Measurements from ENCODE around the gene RMDN2.
A peak's percentile ranks its signal among the peaks of the same experiment; 100 is the strongest.
"Not testable (repeated sequence)": the region's sequence is repeated elsewhere in the genome, so short reads cannot be mapped to it uniquely, and the experiment has no call there.

The RMDN2 gene

DNA sequence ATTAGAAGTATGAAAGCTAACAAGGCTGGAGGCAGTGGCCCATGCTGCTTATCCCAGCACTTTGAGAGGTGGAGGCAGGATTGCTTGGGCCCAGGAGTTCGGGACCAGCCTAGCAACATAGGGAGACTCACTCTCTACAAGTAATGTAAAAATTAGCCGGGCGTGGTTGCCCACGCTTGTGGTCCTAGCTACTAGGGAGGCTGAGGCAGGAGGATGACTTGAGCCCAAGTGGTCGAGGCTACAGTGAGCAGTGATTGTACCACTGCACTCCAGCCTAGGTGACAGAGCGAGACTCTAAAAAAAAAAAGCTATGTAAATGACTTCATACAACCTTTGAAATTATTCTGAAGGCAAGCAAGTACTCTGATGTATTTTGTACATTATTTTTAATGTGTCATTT lies 1.5 kb downstream of the RMDN2 start:
- DNase-seq (ENCODE audit: low read depth): no peak
- H3K4me3 ChIP-seq (ENCODE audit: low read depth, low read length): peak overlapping the region; percentile 74; the same call in 1 of the 2 replicates
- TF ChIP-seq, protein P1, sequence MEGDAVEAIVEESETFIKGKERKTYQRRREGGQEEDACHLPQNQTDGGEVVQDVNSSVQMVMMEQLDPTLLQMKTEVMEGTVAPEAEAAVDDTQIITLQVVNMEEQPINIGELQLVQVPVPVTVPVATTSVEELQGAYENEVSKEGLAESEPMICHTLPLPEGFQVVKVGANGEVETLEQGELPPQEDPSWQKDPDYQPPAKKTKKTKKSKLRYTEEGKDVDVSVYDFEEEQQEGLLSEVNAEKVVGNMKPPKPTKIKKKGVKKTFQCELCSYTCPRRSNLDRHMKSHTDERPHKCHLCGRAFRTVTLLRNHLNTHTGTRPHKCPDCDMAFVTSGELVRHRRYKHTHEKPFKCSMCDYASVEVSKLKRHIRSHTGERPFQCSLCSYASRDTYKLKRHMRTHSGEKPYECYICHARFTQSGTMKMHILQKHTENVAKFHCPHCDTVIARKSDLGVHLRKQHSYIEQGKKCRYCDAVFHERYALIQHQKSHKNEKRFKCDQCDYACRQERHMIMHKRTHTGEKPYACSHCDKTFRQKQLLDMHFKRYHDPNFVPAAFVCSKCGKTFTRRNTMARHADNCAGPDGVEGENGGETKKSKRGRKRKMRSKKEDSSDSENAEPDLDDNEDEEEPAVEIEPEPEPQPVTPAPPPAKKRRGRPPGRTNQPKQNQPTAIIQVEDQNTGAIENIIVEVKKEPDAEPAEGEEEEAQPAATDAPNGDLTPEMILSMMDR (IDR thresholded peaks at IDR 0.05; ENCODE audit: control insufficient read depth, extremely low read depth, insufficient read depth): no peak

DNA sequence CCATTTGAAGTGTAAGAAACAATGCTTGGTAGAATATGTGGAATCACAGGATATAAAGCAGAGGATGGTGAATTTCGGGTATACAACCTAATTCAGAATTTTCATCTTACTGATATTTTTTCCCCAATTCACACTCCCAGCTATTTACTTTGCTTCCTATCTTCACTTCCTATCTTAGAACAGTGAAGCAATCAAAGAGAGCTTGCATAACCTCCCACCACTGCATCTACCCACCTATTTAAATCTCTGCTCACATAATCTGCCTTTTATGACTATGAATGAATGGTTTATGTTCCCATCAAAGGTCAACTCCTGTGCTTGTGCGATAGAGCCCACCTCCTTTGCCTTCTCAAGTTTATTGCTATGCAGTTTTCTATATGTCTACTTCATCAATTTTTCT lies 3.3 kb downstream of the RMDN2 start:
- no peak overlapping the region for H3K4me3 ChIP-seq (ENCODE audit: low read depth, low read length)
- TF ChIP-seq, protein P1 (IDR thresholded peaks at IDR 0.05; ENCODE audit: control insufficient read depth, extremely low read depth, insufficient read depth): no peak
- DNase-seq (ENCODE audit: low read depth): no peak

DNA sequence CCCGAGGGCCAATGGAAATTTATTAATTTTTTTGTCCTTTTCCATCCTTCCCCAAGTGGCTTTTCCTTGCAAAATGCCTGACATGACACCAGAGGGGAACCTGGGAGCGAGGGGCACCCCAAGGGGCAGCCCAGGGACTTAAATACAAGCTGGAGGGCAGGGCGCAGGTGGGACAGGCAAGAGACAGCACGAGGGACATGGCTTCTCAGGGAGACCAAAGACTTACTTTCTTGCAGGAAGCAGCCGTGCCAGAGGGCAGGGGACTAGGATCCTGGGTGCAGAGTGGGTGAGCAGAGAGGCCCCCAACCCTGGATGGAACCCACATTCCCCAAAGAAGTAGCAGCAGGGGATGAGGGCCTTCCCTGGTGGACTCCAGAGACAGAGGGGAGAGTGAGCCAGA lies 5.3 kb downstream of the RMDN2 start:
- not testable (repeated sequence) for DNase-seq (ENCODE audit: low read depth); H3K4me3 ChIP-seq (ENCODE audit: low read depth, low read length)

DNA sequence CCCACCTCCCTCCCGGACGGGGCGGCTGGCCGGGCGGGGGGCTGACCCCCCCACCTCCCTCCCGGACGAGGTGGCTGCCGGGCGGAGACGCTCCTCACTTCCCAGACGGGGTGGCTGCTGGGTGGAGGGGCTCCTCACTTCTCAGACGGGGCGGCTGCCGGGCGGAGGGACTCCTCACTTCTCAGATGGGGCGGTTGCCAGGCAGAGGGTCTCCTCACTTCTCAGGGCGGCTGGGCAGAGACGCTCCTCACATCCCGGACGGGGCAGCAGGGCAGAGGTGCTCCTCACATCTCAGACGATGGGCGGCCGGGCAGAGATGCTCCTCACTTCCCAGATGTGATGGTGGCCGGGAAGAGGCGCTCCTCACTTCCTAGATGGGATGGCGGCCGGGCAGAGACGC lies 7.8 kb downstream of the RMDN2 start:
- DNase-seq (ENCODE audit: low read depth); H3K4me3 ChIP-seq (ENCODE audit: low read depth, low read length): not testable (repeated sequence)

DNA sequence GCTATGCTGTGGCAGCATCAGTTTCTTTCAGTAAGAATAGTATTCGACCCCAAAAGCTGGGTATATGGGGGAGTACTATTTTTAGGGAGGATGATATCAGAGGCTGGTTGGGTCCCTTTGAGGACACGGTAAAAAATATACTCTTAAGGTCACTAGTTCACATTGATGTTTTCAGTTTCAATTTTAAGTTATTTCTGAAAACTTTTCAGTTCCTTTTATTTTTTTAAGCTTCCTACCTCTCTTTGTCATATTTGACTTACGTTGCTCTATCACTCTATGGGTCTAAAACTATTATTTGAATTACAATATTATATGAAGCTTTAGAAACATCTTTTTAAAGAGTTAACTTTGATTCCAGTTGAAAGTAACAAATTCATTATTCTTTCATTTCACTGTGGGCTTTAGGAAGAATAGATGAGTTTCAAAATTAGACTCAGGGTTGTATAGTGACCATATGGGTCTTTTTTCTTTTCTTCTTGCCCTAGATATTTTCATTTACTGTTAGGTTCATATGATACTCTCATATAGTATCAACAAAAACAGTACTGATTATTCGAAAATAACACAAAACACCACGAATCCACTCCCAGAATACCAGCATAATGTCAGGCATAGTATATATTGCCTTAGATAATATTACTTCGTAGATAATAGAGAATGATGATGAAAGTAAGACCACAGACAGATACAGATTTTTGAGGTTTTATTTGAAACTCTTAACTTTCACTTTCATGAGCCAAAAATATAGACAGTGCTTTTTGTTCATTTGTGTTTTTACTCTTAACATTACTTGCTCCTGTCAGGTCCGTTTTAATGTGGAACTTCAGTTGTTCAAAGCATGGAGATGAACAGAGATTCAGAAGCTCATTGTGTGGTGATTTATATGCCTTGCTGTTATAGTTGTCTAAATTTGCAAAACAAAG lies 9.8 kb downstream of the RMDN2 start:
- TF ChIP-seq, protein P1 (IDR thresholded peaks at IDR 0.05; ENCODE audit: control insufficient read depth, extremely low read depth, insufficient read depth): no peak
- H3K4me3 ChIP-seq (ENCODE audit: low read depth, low read length): no peak overlapping the region
- no peak for DNase-seq (ENCODE audit: low read depth)

GRCh38 chr2:37937568-37937967 lies 12.5 kb downstream of the RMDN2 start:
- not testable (repeated sequence) for DNase-seq (ENCODE audit: low read depth); H3K4me3 ChIP-seq (ENCODE audit: low read depth, low read length)

GRCh38 chr2:37941267-37941666 lies 16.2 kb downstream of the RMDN2 start:
- not testable (repeated sequence) for H3K4me3 ChIP-seq (ENCODE audit: low read depth, low read length); DNase-seq (ENCODE audit: low read depth)

DNA sequence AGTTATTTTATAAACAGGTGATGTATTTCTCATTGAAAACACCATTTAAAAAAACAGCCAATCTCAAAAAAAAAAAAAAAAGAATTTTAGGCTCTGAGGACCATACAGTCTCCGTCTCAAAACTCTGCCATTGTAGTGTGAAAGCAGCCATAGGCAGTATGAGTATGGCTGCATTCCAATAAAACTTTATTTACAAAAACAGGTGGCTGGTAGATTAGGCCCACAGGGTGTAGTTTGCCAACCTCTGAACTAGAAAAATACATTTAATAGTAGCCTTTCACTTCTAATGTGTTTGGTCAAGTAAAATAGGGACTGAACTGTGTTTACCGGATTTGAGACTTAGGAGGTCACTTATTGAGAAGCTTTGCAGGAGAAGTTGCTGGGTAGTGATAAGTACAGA lies 19.2 kb downstream of the RMDN2 start:
- DNase-seq (ENCODE audit: low read depth): no peak
- TF ChIP-seq, protein P1 (IDR thresholded peaks at IDR 0.05; ENCODE audit: control insufficient read depth, extremely low read depth, insufficient read depth): no peak

DNA sequence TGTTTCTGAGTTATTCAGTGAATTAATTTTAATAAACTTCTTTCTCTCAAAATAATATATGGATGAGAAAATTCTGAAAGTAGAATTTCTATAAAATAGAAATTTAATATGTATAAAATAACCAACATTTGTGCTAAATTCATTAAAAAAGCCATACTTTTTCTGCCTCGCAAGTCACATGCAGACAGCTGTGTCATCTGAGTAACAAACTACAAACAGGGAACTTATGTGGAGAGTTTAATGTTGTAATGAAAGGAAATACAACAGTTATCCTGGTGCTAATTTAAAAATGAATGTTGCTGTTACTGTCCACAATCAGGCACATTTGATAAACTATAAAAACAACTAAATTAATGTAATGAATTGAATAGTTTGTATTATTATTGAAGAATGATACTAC lies 22.2 kb downstream of the RMDN2 start:
- H3K4me3 ChIP-seq (ENCODE audit: low read depth, low read length): no peak overlapping the region
- no peak for DNase-seq (ENCODE audit: low read depth)
- TF ChIP-seq, protein P1 (IDR thresholded peaks at IDR 0.05; ENCODE audit: control insufficient read depth, extremely low read depth, insufficient read depth): no peak

More for the DNA sequence above, 19.2 kb downstream of the RMDN2 start:
- no peak overlapping the region for H3K4me3 ChIP-seq (ENCODE audit: low read depth, low read length)

- DNase-seq (ENCODE audit: low read depth); H3K4me3 ChIP-seq (ENCODE audit: low read depth, low read length): not testable (repeated sequence)
Measured at GRCh38 chr2:37962018-37962739, 37.1 kb downstream of the RMDN2 start.

- DNase-seq (ENCODE audit: low read depth); H3K4me3 ChIP-seq (ENCODE audit: low read depth, low read length): not testable (repeated sequence)
Measured at GRCh38 chr2:37962740-37963121, 37.6 kb downstream of the RMDN2 start.

DNA sequence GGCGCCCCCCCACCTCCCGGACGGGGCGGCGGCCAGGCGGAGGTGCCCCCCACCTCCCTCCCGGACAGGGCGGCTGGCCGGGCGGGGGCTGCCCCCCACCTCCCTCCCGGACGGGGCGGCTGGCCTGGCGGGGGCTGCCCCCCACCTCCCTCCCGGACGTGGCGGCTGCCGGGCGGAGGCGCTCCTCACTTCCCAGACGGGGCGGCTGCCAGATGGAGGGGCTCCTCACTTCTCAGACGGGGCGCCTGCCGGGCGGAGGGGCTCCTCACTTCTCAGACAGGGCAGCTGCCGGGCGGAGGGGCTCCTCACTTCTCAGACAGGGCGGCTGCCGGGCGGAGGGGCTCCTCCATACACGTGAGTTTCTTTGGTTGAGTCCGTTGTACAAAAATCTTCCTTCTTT lies 38.8 kb downstream of the RMDN2 start:
- not testable (repeated sequence) for DNase-seq (ENCODE audit: low read depth); H3K4me3 ChIP-seq (ENCODE audit: low read depth, low read length)

Data from LNCaP clone FGC (cell line).